H9 (cell line): ENCODE measurements around the gene LRPAP1. TPM values are rescaled to one million over a fixed set of nuclear protein-coding genes. Genes with fewer than 3 reads are reported as not detected.
"Not testable (repeated sequence)": the region's sequence is repeated elsewhere in the genome, so short reads cannot be mapped to it uniquely, and the experiment has no call there.

ENCODE experiments used
- DNase-seq: peaks from one replicate; pipeline ENCODE4 v3.0.0-alpha.2; 2017
- H2AFZ ChIP-seq: one replicate; pipeline ENCODE4 v1.6.1; 2013; ENCODE audit warnings: mild to moderate bottlenecking, low read length, control low read depth, moderate library complexity
- H2AK5ac ChIP-seq: 2 replicates; pipeline ENCODE4 v1.6.1; 2013; ENCODE audit warnings: low read length, control low read depth, mixed read lengths; ENCODE audit not compliant: insufficient read length
- H2BK120ac ChIP-seq: one replicate; pipeline ENCODE4 v1.6.1; 2013; ENCODE audit warnings: low read depth, mild to moderate bottlenecking, low read length, control low read depth, inconsistent platforms; ENCODE audit not compliant: poor library complexity, severe bottlenecking
- H2BK12ac ChIP-seq: 2 replicates; pipeline ENCODE4 v1.6.1; 2013; ENCODE audit warnings: low read length, control low read depth, mixed read lengths, low read depth; ENCODE audit not compliant: insufficient read length
- H2BK15ac ChIP-seq: 2 replicates; pipeline ENCODE4 v1.6.1; 2013; ENCODE audit warnings: low read depth, low read length, control low read depth
- H2BK20ac ChIP-seq: one replicate; pipeline ENCODE4 v1.6.1; 2013; ENCODE audit warnings: low read depth, mild to moderate bottlenecking, low read length, control low read depth, inconsistent platforms; ENCODE audit not compliant: poor library complexity, severe bottlenecking
- H2BK5ac ChIP-seq: 2 replicates; pipeline ENCODE4 v1.6.1; 2013; ENCODE audit warnings: low read length, control low read depth, mixed read lengths; ENCODE audit not compliant: insufficient read length
- H3K14ac ChIP-seq: 2 replicates; pipeline ENCODE4 v1.6.1; 2013; ENCODE audit warnings: low read length, control low read depth; ENCODE audit not compliant: insufficient read depth
- H3K18ac ChIP-seq: 2 replicates; pipeline ENCODE4 v1.6.1; 2013; ENCODE audit warnings: low read depth, mild to moderate bottlenecking, mixed read lengths, low read length, control low read depth; ENCODE audit not compliant: insufficient read length
- H3K23ac ChIP-seq: 2 replicates; pipeline ENCODE4 v1.6.1; 2013; ENCODE audit warnings: low read length, control low read depth, mixed read lengths, low read depth; ENCODE audit not compliant: insufficient read length
- H3K23me2 ChIP-seq: 2 replicates; pipeline ENCODE4 v1.6.1; 2013; ENCODE audit warnings: low read depth, mild to moderate bottlenecking, mixed read lengths, low read length, control low read depth; ENCODE audit not compliant: insufficient read length, poor library complexity, severe bottlenecking
- H3K27ac ChIP-seq: 2 replicates; pipeline ENCODE4 v1.5.1; 2013; ENCODE audit warnings: low read length, control low read depth, mixed read lengths, low read depth; ENCODE audit not compliant: insufficient read length
- H3K27me3 ChIP-seq: 2 replicates; pipeline ENCODE4 v1.6.1; 2013; ENCODE audit warnings: low read length, control low read depth, inconsistent platforms; ENCODE audit not compliant: insufficient read depth
- H3K4ac ChIP-seq: 2 replicates; pipeline ENCODE4 v1.6.1; 2013; ENCODE audit warnings: low read depth, mild to moderate bottlenecking, control low read depth, inconsistent platforms, low read length, moderate library complexity
- H3K4me1 ChIP-seq: 2 replicates; pipeline ENCODE4 v1.6.1; 2013; ENCODE audit warnings: low read length, control low read depth, inconsistent platforms; ENCODE audit not compliant: insufficient read depth
- H3K4me2 ChIP-seq: 2 replicates; pipeline ENCODE4 v1.6.1; 2013; ENCODE audit warnings: low read length, control low read depth, mixed read lengths; ENCODE audit not compliant: insufficient read length, insufficient read depth
- H3K56ac ChIP-seq: 2 replicates; pipeline ENCODE4 v1.6.1; 2013; ENCODE audit warnings: low read depth, mild to moderate bottlenecking, mixed read lengths, low read length, control low read depth; ENCODE audit not compliant: insufficient read length
- H3K79me1 ChIP-seq: 2 replicates; pipeline ENCODE4 v1.6.1; 2013; ENCODE audit warnings: low read depth, mild to moderate bottlenecking, moderate library complexity, low read length, control low read depth, inconsistent platforms; ENCODE audit not compliant: insufficient read depth, poor library complexity, severe bottlenecking
- H3K79me2 ChIP-seq: 2 replicates; pipeline ENCODE4 v1.6.1; 2013; ENCODE audit warnings: low read length, control low read depth, inconsistent platforms; ENCODE audit not compliant: insufficient read depth
- H3K9ac ChIP-seq: 2 replicates; pipeline ENCODE4 v1.6.1; 2013; ENCODE audit warnings: low read length, control low read depth, mixed read lengths; ENCODE audit not compliant: insufficient read length; ENCODE audit errors: extremely low read depth
- H3K9me3 ChIP-seq: one replicate; pipeline ENCODE4 v1.6.1; 2013; ENCODE audit warnings: low read depth, low read length, inconsistent platforms; ENCODE audit not compliant: control insufficient read depth
- H3T11ph ChIP-seq: one replicate; pipeline ENCODE4 v1.6.1; 2013; ENCODE audit warnings: mild to moderate bottlenecking, low read length, control low read depth, inconsistent platforms
- H4K20me1 ChIP-seq: one replicate; pipeline ENCODE4 v1.6.1; 2013; ENCODE audit not compliant: control insufficient read depth, insufficient read length, insufficient read depth
- H4K5ac ChIP-seq: 2 replicates; pipeline ENCODE4 v1.6.1; 2013; ENCODE audit warnings: low read depth, mild to moderate bottlenecking, mixed read lengths, low read length, control low read depth; ENCODE audit not compliant: insufficient read length
- H4K8ac ChIP-seq: replicated peaks from 2 replicates; pipeline ENCODE4 v1.6.1; 2013; ENCODE audit warnings: low read length, control low read depth, mixed read lengths, low read depth; ENCODE audit not compliant: insufficient read length
- H4K91ac ChIP-seq: 2 replicates; pipeline ENCODE4 v1.6.1; 2013; ENCODE audit warnings: low read depth, mild to moderate bottlenecking, moderate library complexity, mixed read lengths, low read length, control low read depth; ENCODE audit not compliant: insufficient read length
- H3K27ac Mint-ChIP-seq, 3 experiments: 2 replicates in 2 of 3; 3 replicates in 1 of 3; pipeline ENCODE4 v1.8.0; 2020 to 2021; ENCODE audit warnings: mixed read lengths in 3 of 3, mild to moderate bottlenecking in 1 of 3, moderate library complexity in 1 of 3
- H3K27me3 Mint-ChIP-seq: 2 replicates; pipeline ENCODE4 v1.8.0; 2021; ENCODE audit warnings: low read depth, mild to moderate bottlenecking, moderate library complexity, mixed read lengths
- H3K36me3 Mint-ChIP-seq, 3 experiments: 2 replicates in 2 of 3; 3 replicates in 1 of 3; pipeline ENCODE4 v1.8.0; 2020 to 2021; ENCODE audit warnings: low read depth in 3 of 3, mixed read lengths in 3 of 3; ENCODE audit not compliant: insufficient read depth in 1 of 3
- H3K4me1 Mint-ChIP-seq, 2 experiments: 2 replicates each; pipeline ENCODE4 v1.8.0; 2020; ENCODE audit warnings: mixed read lengths in 2 of 2
- H3K4me3 Mint-ChIP-seq, 2 experiments: 2 replicates in 1 of 2; 3 replicates in 1 of 2; pipeline ENCODE4 v1.8.0; 2020 to 2021; ENCODE audit warnings: mild to moderate bottlenecking in 2 of 2, mixed read lengths in 2 of 2, moderate library complexity in 1 of 2
- H3K9me3 Mint-ChIP-seq, 2 experiments: 2 replicates in 1 of 2; 3 replicates in 1 of 2; pipeline ENCODE4 v1.8.0; 2020; ENCODE audit warnings: mild to moderate bottlenecking in 2 of 2, mixed read lengths in 2 of 2, moderate library complexity in 1 of 2
- WGBS: extraction: QIAGEN DNeasy Blood & Tissue Kit; methylation state at CpG from one replicate; pipeline ENCODE4 v1.1.7; 2013; ENCODE audit warnings: missing lambda C conversion rate, low lambda C conversion rate, mixed read lengths; ENCODE audit not compliant: insufficient read length; ENCODE audit errors: extremely low coverage; 5-methylcytosine and 5-hydroxymethylcytosine counted together
- total RNA-seq: library from RNA; stranded (reverse); gene quantifications from 2 replicates; pipeline ENCODE4 v1.2.1, GENCODE V29; 2021
- TF ChIP-seq, protein P1 (sequence below): fragments of 200-600 bp; sonication (generic); conservative IDR thresholded peaks from 3 replicates; pipeline ENCODE4 v1.8.0; 2021; ENCODE audit warnings: antibody characterized with exemption, mild to moderate bottlenecking

The LRPAP1 gene
- total RNA-seq, 1 experiment from 2014 or later: 85.9 TPM

- Histone ChIP-seq H3K27ac (no peak overlapping the region), H3K4me1 (no peaks in the 10 kb centered on the region), H3K79me2 (no peaks in the 10 kb centered on the region), H4K5ac (no peak overlapping the region), H2BK120ac (no peak overlapping the region), H3K9me3 (no peaks in the 10 kb centered on the region), H3K4me2 (no peak overlapping the region), H4K20me1 (no peaks in the 10 kb centered on the region), H2BK20ac (no peak overlapping the region), H3K23me2 (no peaks in the 10 kb centered on the region), H3K56ac (no peak overlapping the region), H3K18ac (no peak overlapping the region), H2AFZ (no peak overlapping the region), H4K8ac (no peak overlapping the region), H3T11ph (no peak overlapping the region), H2BK12ac (no peak overlapping the region), H2BK15ac (no peak overlapping the region), H3K14ac (no peak overlapping the region), H3K9ac (no peak overlapping the region), H3K4ac (no peak overlapping the region), H3K27me3 (no peaks in the 10 kb centered on the region), H3K79me1 (no peaks in the 10 kb centered on the region), H3K23ac (no peak overlapping the region), H4K91ac (no peak overlapping the region), H2AK5ac (no peak overlapping the region), H2BK5ac (no peak overlapping the region)
- no peak for DNase-seq
- Mint-ChIP-seq H3K4me1 (no peaks in the 10 kb centered on the region), H3K27me3 (peaks cover 17% of the 10 kb centered on the region), H3K9me3 (peaks cover 0 to 3% of the 10 kb centered on the region in 2 experiments; a peak in 1 of 5 replicates), H3K4me3 (no peak overlapping the region), H3K36me3 (no peaks in the 10 kb centered on the region), H3K27ac (no peak overlapping the region)
- no CpG with 5 or more reads among the region's 24 CpGs for WGBS
- TF ChIP-seq, protein P1, sequence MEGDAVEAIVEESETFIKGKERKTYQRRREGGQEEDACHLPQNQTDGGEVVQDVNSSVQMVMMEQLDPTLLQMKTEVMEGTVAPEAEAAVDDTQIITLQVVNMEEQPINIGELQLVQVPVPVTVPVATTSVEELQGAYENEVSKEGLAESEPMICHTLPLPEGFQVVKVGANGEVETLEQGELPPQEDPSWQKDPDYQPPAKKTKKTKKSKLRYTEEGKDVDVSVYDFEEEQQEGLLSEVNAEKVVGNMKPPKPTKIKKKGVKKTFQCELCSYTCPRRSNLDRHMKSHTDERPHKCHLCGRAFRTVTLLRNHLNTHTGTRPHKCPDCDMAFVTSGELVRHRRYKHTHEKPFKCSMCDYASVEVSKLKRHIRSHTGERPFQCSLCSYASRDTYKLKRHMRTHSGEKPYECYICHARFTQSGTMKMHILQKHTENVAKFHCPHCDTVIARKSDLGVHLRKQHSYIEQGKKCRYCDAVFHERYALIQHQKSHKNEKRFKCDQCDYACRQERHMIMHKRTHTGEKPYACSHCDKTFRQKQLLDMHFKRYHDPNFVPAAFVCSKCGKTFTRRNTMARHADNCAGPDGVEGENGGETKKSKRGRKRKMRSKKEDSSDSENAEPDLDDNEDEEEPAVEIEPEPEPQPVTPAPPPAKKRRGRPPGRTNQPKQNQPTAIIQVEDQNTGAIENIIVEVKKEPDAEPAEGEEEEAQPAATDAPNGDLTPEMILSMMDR: no peak
Observed at GRCh38 chr4:3563403-3563802, 31.2 kb upstream of the LRPAP1 start.

DNA sequence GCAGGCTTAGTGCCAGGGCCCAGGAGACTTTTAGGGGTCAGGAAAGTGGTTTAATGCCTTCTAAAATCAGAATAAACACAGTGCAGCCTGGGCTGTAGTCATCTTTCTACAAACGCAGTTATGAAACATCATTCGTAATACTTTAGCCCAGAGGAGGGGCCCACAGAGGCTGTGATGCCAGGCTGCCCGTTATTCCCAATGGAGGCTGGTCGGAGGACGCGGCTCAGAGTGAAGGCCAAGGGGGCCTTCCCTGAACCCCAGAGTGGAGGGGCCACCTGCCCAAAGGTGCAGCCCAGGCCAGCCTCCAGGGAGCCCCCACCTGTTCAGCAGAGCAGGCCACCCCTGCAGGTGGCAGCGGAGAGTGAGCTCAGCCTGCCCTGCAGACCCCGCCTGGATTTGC is 29.9 kb upstream of the LRPAP1 start:
- not testable (repeated sequence) for H3K36me3 Mint-ChIP-seq, H3T11ph ChIP-seq, H3K27ac ChIP-seq

More for the DNA sequence above, 29.9 kb upstream of the LRPAP1 start:
- H2BK15ac ChIP-seq, H3K14ac ChIP-seq, H4K8ac ChIP-seq, H3K79me1 ChIP-seq, H3K9ac ChIP-seq, H2BK12ac ChIP-seq, H3K79me2 ChIP-seq, H3K27me3 ChIP-seq, H3K9me3 Mint-ChIP-seq, H3K4ac ChIP-seq, H2AK5ac ChIP-seq, H3K23me2 ChIP-seq, H3K4me1 Mint-ChIP-seq, H3K4me1 ChIP-seq, H3K4me3 Mint-ChIP-seq, H2BK120ac ChIP-seq, H2AFZ ChIP-seq, H3K4me2 ChIP-seq, DNase-seq, H2BK20ac ChIP-seq, H3K56ac ChIP-seq, H4K20me1 ChIP-seq, H3K23ac ChIP-seq, H4K91ac ChIP-seq, H4K5ac ChIP-seq, H3K9me3 ChIP-seq, H2BK5ac ChIP-seq, H3K18ac ChIP-seq, H3K27ac Mint-ChIP-seq: not testable (repeated sequence)
- WGBS: no CpG with 5 or more reads among the region's 8 CpGs
- H3K27me3 Mint-ChIP-seq: peaks cover 22% of the 10 kb centered on the region
